GM18519 (cell line): Measurements from ENCODE around the gene FLYWCH1.
"Not testable (repeated sequence)": the region's sequence is repeated elsewhere in the genome, so short reads cannot be mapped to it uniquely, and the experiment has no call there.

Experiments
- ATAC-seq: cut with Tn5 transposase; IDR thresholded peaks from one replicate; pipeline ENCODE4 v1.9.1; 2021; ENCODE audit warnings: mild to moderate bottlenecking, moderate library complexity; ENCODE audit not compliant: unreplicated experiment, low FRiP score

Gene FLYWCH1

DNA sequence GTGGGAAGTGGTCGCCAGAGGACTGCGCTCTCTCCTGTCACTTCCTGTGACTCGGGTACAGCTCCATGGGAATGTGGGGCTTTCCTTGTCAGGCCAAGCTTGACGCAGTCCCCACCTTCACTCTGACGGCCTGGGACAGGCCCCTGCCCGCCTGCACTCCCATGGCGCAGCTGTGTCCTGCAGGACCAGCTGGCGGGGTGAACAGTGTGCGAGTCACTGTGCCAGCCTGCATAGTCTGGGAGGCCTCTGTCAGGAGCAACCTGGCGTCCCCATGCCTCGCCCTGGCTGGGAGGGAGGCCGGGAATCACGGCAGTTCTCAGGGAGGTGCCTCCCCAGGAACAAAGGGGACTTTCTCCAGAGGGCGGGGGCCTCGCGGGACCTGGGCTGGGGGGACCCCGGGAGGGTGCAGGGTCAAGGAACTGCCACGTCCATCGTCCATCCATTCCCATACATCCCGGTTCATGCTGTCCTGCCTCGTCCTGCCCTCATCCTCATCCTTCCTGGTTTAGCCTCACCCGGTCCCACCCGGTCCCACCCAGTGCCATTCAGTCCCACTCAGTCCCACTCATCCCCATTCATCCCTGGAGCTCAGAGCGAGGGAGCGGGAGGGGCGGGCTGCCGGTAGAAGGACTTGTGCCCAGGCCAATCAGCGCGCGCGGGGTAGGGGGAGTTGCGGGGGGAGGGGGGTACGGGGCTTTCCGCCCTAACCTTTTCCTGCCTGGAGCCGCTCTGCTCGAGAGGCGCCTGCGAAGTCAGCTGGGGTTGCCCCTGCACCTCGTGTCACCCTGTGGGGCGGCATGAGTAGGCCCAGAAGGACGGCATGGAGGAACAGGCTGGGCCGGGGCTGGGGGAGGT is 13.4 kb downstream of the FLYWCH1 start:
- no peak for ATAC-seq

DNA sequence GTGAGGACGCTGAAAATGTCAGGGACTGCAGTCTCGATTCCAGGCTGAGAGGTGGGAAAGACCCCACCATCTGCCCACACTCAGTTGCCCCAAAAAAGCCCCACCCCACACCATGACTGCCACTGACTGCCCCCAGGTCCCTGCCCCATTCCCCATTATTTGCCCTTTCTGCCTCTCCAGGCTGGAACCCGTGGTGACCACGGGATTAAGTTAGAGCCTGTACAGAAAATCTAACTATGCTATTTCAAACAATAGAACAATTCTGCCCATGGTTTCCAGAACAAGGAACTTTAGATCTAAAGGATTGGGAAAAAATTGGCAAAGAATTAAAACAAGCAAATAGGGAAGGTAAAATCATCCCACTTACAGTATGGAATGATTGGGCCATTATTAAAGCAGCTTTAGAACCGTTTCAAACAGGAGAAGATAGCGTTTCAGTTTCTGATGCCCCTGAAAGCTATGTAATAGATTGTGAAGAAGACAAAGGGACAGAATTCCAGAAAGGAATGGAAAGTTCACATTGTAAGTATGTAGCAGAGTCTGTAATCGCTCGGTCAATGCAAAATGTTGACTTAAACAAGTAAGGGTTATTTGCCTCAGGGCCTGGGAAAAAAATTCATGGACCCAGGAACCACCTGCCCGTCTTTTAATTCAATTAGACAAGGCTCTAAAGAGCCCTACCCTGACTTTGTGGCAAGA is 14.4 kb downstream of the FLYWCH1 start:
- no peak for ATAC-seq

DNA sequence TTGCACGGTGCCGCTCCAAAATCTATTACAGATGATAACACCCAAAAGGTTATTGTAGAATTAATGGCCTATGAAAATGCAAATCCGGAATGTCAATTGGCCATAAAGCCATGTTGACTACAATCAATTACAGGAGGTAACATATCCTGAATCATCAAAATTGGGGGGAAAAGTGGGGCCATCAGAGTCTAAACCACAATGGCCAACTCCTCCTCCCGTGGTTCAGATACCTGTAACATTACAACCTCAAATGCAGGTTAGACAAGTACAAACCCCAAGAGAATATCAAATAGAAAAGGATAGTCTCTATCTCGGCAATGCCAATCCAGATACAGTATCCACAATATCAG is 14.9 kb downstream of the FLYWCH1 start:
- ATAC-seq = no peak

DNA sequence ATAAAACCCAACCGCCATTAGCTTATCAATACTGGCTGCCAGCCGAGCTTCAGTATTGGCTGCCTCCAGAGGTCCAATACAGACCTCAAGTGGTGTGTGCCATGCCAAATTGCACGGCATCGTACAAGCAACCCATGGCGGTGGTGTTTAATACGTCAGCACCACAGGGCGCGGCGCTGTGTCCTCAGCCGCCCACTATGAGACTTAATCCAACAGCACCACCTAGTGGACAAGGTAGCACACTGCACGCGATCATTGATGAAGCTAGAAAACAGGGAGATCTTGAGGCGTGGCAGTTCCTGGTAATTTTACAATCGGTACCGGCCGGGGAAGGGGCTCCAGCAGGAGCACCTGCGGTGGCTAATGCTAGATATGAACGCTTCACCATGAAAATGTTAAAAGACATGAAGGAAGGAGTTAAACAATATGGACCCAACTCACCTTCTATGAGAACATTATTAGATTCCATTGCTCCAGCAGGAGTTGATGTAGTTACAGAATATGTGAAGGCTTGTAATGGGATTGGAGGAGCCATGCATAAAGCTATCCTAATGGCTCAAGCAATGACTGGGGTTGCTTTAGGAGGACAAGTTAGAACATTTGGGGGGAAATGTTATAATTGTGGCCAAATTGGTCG is 15.4 kb downstream of the FLYWCH1 start:
- no peak for ATAC-seq

DNA sequence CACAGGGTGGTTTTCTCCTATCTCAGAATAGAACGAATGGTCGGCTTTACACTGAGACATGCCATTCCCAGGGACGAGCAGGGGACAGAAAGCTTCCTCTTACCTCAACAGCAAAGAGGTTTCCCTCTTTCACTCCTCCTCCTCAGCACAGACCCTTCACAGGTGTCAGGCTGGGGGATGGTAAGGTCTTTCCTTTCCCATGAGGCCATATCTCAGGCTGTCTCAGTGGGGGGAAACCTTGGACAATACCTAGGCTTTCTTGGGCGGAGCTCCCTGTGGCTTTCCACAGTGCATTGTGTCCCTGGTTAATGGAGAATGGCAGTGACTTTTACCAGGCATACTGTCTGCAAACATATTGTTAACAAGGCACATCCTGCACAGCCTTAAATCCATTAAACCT is 16.4 kb downstream of the FLYWCH1 start:
- not testable (repeated sequence) for ATAC-seq

DNA sequence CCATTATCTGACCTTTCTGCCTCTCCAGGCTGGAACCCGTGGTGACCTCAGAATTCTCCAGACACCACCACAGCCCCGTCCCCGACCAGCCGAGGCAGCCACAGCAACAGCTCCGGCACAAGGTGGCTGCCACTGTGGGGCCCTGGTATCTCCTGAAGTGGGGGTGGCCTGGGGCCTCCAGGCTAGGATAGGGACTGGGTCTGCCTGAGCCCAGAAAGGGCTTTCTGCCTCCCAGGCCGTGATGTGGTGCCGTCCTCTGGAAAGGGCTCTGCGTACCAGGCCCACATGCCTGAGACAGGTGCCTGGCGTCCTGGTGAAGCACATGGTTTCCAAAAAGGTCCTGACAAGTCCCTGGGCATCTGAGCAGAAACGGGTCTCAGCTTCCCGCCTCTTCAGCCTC is 17.1 kb downstream of the FLYWCH1 start:
- ATAC-seq = no peak

DNA sequence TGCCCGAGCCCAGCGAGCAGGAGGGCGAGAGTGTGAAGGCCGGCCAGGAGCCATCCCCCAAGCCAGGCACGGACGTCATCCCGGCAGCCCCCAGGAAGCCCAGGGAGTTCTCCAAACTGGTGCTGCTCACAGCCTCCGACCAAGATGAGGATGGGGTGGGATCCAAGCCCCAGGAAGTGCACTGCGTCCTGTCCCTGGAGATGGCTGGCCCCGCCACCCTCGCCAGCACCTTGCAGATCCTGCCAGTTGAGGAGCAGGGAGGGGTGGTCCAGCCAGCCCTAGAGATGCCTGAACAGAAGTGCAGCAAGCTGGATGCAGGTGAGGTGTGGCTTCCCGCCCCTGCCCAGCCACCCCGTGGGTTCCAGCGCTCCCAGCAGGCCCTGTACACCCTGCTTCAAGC is 18.0 kb downstream of the FLYWCH1 start:
- ATAC-seq = no peak

DNA sequence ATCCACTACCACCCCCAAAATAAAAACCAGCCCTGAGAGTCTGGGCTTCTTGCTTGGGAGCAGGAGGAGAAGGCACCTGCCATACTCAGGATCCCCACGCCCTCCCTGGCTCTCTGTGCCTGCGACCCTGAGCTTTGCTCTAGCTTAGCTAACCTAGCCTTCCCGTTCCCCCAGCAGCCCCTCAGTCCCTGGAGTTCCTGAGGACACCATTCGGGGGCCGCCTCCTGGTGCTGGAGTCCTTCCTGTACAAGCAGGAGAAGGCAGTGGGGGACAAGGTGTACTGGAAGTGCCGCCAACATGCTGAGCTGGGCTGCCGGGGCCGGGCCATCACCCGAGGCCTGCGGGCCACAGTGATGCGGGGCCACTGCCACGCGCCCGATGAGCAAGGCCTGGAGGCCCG is 18.5 kb downstream of the FLYWCH1 start:
- ATAC-seq = no peak

DNA sequence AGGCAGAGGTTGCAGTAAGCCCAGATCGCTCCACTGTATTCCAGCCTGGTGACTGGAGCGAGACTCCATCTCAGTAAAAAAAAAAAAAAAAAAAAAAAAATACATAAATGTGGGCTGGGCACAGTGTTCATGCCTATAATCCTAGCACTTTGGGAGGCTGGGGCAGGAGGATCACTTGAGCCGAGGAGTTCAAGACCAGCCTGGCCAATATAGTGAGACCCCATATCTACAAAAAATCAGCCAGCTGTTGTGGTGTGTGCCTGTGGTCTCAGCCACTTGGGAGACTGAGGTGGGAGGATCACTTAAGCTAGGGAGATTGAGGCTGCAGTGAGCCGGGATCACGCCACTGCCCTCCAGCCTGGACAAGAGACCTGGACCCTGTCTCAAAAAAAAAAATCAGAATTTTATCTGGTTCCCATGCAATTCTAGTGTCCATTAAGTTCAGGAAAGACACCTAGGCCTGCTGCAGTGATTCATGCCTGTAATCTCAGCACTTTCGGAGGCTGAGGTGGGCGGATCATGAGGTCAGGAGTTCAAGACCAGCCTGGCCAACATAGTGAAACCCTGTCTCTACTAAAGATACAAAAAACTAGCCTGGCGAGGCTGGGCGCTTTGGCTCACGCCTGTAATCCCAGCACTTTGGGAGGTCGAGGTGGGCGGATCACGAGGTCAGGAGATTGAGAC is 19.6 kb downstream of the FLYWCH1 start:
- not testable (repeated sequence) for ATAC-seq

DNA sequence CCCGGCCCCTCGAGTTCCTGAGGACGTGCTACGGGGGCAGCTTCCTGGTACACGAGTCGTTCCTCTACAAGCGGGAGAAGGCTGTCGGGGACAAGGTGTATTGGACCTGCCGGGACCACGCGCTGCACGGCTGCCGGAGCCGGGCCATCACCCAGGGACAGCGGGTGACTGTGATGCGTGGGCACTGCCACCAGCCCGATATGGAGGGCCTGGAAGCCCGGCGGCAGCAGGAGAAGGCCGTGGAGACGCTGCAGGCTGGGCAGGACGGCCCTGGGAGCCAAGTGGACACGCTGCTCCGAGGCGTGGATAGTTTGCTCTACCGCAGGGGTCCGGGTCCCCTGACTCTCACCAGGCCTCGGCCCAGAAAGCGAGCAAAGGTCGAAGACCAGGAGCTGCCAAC is 21.4 kb downstream of the FLYWCH1 start:
- no peak for ATAC-seq

DNA sequence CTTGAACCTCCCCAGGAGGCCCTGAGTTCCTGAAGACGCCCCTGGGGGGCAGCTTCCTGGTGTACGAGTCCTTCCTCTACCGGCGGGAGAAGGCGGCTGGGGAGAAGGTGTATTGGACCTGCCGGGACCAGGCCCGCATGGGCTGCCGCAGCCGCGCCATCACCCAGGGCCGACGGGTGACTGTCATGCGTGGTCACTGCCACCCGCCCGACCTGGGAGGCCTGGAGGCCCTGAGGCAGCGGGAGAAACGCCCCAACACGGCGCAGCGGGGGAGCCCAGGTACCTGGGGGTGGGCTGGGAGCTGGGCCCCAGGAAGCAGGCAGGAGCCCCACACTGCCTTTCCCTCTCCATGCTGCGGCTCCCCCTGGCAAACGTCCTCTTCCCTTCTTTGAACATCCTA is 22.0 kb downstream of the FLYWCH1 start:
- ATAC-seq = no peak

DNA sequence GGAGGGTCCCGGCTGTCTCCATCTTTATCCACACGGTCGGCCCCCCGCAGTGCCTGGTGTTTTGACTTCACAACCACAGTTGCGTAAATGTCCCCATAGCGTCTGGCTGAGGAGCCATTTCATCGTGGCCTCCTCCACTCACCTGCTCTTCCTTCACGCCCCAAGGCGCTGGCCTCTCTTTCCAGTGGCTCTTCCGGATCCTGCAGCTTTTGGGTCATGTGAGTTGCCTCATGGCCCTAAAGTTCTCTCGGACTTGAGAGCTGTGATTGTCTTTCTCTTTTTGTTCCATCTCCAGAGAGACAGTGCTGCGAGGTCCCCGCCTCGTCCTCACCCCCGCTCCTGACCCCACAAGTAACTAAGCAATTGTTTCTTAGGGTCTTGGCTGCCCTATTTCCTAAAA is 22.7 kb downstream of the FLYWCH1 start:
- ATAC-seq = no peak

DNA sequence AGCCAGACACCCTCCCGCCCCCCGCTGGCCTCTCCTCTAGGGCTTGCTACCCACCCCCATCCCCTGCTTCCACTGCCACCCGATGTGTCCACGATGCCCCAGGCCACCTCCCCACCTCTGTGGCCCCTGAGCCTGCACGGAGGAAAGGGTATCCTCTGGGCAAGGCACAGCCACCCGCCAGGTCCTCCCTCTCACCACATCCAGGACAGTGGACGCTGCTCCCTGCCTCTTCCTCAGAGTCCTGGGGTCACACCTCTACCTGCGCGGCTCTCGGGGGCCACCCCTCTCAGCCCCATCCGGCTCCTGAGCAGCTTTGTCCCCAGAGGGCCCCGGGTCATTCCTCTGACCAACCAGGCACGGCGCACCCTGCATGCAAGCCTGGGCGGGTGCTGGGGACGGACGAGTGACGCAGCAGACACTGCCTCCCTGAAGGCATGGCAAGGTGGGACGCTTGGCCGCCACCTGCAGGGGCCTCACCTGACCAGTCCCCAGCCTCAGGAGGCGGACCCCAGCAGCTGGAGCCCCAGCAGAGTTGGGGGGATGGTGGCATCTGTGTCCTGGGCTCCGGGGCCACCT is 24.8 kb downstream of the FLYWCH1 start:
- ATAC-seq = no peak

DNA sequence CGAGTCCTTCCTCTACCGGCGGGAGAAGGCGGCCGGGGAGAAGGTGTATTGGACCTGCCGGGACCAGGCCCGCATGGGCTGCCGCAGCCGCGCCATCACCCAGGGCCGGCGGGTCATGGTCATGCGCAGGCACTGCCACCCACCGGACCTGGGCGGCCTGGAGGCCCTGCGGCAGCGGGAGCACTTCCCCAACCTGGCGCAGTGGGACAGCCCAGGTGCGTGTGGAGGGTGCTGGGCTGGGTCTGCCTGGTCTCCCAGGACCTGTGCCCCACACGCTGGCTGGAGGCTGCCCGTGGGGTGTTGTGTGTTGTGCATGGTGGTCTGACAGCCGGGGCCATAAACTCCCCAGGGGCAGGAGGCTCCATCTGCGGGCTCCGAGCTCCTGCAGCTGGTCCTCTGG is 25.4 kb downstream of the FLYWCH1 start:
- ATAC-seq = no peak

DNA sequence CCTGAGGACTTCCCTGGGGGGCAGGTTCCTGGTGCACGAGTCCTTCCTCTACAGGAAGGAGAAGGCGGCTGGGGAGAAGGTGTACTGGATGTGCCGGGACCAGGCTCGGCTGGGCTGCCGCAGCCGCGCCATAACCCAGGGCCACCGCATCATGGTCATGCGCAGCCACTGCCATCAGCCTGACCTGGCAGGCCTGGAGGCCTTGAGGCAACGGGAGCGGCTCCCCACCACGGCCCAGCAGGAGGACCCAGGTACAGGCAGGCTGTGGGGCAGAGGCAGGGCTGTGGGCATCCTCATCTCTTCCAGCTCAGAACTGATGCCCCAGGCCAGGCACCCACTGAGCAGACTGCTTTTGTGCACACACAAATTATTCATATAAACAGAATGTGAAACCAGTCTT is 26.5 kb downstream of the FLYWCH1 start:
- ATAC-seq = no peak

DNA sequence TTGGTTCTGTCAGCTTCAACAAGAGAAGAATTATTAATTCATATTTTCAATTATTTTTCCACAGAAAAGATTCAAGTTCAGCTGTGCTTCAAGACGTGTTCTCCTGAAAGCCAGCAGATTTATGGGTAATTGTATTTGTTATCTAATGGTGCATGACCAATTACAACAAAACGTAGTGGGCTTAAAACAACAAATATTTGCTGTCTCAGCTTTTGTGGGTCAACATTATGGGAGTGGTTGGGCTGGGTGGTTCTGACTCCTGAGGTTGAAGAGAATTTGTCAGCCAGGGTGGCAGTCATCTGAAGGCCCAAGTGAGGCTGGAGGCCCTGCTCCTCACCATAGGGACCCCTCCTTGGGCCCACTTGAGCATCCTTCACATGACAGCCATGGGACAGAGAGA is 28.2 kb downstream of the FLYWCH1 start:
- ATAC-seq = no peak

DNA sequence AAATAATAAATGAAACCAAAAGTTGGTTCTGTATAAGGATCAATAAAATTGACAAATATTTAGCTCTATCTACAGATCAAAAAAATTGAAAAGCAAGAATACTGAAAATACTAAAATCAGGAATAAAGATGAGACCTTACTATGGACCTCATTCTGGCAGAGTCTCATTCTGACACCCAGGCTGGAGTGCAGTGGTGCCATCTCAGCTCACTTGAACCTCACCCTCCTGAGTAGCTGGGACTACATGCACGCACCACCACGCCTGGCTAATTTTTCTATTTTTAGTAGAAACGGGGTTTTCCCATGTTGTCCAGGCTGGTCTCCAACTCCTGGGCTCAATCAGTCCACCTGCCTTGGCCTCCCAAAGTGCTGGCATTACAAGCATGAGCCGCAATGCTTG is 30.3 kb downstream of the FLYWCH1 start:
- no peak for ATAC-seq

DNA sequence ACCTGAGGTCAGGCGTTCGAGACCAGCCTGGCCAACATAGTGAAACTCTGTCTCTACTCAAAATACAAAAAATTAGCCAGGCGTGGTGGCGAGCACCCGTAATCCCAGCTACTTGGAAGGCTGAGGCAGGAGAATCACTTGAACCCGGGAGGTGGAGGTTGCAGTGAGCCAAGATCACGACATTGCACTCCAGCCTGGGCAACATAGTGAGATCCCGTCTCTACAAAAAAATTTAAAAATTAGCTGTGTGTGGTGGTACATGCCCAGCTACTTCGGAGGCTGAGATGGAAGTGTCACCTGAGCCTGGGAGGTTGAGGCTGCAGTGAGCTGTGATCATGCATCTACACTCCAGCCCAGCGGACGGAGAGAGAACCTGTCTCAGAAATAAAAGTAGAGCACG is 32.0 kb downstream of the FLYWCH1 start:
- not testable (repeated sequence) for ATAC-seq

DNA sequence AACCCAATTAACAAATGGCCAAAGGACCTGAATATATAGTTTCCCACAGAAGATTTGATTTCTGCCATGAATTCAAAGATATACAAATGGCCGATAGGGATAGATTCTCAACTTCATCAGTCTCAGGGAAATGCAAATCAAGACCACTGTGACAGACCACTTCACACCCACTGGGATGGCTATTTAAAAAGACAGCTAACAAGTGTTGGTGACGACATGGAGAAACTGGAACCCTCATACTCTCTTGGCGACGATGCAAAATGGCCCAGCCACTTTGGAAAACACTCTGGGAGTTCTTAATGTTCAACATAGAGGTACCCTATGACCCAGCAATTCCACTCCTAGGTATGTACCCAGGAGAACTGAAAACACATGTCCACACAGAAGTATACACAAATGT is 34.9 kb downstream of the FLYWCH1 start:
- ATAC-seq = no peak

DNA sequence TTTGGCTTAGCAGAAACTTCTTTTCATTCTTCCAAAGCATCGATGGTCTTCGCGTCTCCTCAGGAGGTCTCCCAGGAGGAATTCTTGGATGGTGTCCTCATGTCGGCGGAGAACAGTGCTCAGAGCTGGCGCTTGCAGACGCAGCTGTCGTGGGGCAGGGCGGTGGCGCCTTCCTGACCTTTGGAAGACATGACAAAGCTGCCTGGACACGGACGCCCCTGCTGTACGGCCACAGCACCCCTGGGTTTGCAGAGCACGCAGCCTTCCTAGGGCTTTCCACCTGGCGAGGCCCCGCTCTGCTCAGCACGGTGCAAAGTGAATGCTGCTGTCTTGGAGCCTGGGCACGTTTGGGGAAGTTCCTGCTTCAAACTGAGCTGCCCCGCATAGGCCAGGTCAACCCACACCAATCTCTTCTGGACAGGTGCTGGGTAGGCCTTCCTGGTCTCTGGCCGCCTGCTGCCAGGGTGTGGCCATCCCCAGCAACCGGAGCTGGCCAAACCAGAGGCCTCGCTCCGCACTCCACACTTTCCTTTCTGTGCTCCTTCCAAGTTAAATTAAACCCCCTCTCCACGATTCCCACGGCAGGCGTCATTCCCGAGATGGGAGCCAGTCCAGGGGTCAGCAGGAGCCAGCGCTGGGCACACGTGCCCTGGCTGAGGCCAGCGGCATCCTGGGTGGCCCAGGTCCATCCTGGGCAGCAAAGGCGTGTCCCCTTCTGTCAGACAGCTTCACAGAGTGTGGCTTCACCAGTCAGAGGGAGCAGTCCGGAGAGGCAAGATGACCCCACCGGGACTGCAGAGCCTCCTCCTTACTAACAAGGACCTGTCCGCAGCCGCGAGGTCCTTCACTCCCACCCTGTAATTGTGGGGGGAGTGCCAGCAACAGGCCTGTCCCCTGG is 37.3 kb downstream of the FLYWCH1 start:
- no peak for ATAC-seq
